Measurements from ENCODE around the gene DCAF17. TPM values are rescaled to one million over a fixed set of nuclear protein-coding genes. Genes with fewer than 3 reads are reported as not detected.

The DCAF17 gene
- total RNA-seq, 4 donors from 2014 or later = 14.6 to 50.8 (median 23.8) TPM

- TF ChIP-seq, protein P1, sequence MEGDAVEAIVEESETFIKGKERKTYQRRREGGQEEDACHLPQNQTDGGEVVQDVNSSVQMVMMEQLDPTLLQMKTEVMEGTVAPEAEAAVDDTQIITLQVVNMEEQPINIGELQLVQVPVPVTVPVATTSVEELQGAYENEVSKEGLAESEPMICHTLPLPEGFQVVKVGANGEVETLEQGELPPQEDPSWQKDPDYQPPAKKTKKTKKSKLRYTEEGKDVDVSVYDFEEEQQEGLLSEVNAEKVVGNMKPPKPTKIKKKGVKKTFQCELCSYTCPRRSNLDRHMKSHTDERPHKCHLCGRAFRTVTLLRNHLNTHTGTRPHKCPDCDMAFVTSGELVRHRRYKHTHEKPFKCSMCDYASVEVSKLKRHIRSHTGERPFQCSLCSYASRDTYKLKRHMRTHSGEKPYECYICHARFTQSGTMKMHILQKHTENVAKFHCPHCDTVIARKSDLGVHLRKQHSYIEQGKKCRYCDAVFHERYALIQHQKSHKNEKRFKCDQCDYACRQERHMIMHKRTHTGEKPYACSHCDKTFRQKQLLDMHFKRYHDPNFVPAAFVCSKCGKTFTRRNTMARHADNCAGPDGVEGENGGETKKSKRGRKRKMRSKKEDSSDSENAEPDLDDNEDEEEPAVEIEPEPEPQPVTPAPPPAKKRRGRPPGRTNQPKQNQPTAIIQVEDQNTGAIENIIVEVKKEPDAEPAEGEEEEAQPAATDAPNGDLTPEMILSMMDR (IDR thresholded peaks at IDR 0.05) = no peak
- TF ChIP-seq POLR2A (IDR thresholded peaks at IDR 0.05) = no peak
- no peaks in the 10 kb centered on the region for H3K9me3 ChIP-seq
Measured at GRCh38 chr2:171512683-171513195, 78.7 kb downstream of the DCAF17 start.

GRCh38 chr2:171513719-171514160, 79.7 kb downstream of the DCAF17 start:
- H3K36me3 ChIP-seq = no peaks in the 10 kb centered on the region

More at GRCh38 chr2:171512683-171513195, 78.7 kb downstream of the DCAF17 start:
- intact Hi-C loops (cut with DNase I; ENCODE audit: low total_unique reads) = no loop called here
- Histone ChIP-seq H3K36me3 (no peaks in the 10 kb centered on the region), H3K27ac (no peak overlapping the region), H3K4me3 (no peak overlapping the region), H3K27me3 (no peaks in the 10 kb centered on the region), H3K4me1 (no peaks in the 10 kb centered on the region)
- DNase-seq = no peak

DNA sequence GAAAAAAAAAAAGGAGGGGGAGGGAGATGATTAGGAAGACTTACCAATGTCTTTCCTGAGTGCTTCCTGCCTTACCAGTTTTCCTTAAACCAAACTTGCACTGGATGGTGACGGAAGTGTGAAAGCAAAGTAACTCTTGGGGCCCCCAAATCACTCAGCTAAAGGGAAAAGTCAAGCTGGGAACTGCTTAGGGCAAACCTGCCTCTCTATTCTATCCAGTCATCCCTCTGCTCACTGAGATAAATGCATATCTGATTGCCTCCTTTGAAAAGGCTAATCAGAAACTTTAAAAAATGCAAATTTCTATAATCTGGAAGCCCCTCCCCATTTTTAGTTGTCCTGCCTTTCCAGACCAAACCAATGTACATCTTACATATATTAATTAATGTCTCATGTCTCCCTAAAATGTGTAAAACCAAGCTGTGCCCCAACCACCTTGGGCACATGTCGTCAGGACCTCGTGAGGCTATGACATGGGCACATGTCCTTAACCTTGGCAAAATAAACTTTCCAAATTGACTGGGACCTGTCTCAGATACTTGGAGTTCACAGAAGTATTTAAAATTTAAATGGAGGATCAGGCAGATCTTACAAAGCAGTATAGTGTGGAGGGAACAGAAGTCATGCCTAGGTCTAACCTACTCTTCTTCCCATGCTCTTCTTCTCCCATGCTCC, 81.0 kb downstream of the DCAF17 start:
- H3K27me3 ChIP-seq = no peaks in the 10 kb centered on the region
- no peaks in the 10 kb centered on the region for H3K4me1 ChIP-seq
- H3K9me3 ChIP-seq = no peaks in the 10 kb centered on the region
- no peak overlapping the region for H3K27ac ChIP-seq
- no peak for TF ChIP-seq POLR2A (IDR thresholded peaks at IDR 0.05)
- TF ChIP-seq, protein P1 (IDR thresholded peaks at IDR 0.05) = no peak
- DNase-seq = no peak
- no peaks in the 10 kb centered on the region for H3K36me3 ChIP-seq
- intact Hi-C loops (cut with DNase I; ENCODE audit: low total_unique reads) = no loop called here
- H3K4me3 ChIP-seq = no peak overlapping the region

More at GRCh38 chr2:171513719-171514160, 79.7 kb downstream of the DCAF17 start:
- no peaks in the 10 kb centered on the region for H3K27me3 ChIP-seq
- intact Hi-C loops (cut with DNase I; ENCODE audit: low total_unique reads) = no loop called here
- TF ChIP-seq, protein P1 (IDR thresholded peaks at IDR 0.05) = no peak
- no peak for TF ChIP-seq POLR2A (IDR thresholded peaks at IDR 0.05)
- H3K4me1 ChIP-seq = no peaks in the 10 kb centered on the region
- H3K9me3 ChIP-seq = no peaks in the 10 kb centered on the region
- no peak overlapping the region for H3K4me3 ChIP-seq
- no peak overlapping the region for H3K27ac ChIP-seq
- DNase-seq = no peak

DNA sequence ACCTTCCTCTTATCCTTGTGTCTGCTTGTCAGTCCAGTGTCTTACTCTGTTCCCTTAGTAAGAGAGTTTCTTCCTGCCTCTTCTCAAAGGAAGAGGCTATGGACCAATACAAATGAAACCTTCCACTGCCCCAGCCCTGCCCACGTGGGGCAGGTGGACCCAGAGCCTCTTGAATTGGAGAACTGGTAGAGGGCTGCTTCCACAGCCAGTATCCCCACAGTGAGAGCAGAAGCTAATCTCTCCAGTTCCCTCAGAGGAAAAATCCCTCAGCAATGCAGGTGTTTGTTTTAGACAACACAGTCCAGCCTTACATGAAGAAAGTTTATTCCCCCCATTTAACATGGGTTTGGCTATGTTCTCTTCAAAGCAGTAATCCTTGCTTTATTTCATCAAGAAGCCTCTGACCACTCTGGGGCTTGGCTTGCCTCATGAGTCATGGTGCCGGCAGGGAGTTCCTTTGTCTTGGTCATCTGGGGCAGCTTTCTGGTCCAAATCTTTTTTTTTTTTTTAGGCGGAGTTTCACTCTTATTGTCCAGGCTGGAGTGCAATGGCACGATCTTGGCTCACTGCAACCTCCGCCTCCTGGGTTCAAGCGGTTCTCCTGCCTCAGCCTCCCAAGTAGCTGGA, 81.8 kb downstream of the DCAF17 start:
- Histone ChIP-seq H3K4me1 (no peaks in the 10 kb centered on the region), H3K27me3 (no peaks in the 10 kb centered on the region), H3K27ac (no peak overlapping the region), H3K36me3 (no peaks in the 10 kb centered on the region), H3K4me3 (no peak overlapping the region), H3K9me3 (no peaks in the 10 kb centered on the region)
- TF ChIP-seq, protein P1 (IDR thresholded peaks at IDR 0.05) = no peak
- no peak for TF ChIP-seq POLR2A (IDR thresholded peaks at IDR 0.05)
- DNase-seq = no peak
- intact Hi-C loops (cut with DNase I; ENCODE audit: low total_unique reads) = no loop called here

DNA sequence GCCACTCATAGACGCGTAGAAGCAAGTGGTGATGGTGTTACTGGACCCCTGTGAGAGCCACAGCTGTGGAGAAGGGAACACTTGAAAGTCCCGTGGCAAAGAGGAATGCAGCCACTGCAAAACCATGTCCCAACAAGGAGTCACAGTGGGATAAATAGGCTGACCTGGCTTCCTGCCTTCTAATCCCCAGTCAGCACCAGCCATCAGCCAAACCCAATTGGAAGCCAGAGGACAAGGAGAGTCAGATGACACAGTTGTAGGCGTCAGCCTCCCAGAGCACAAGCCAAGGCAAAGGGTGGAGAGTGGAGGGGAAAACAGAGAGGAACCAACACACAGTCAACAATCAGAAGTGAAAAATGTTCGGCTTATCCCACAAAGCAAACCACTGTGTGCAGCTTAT, 82.8 kb downstream of the DCAF17 start:
- DNase-seq = no peak
- intact Hi-C loops (cut with DNase I; ENCODE audit: low total_unique reads) = no loop called here
- Histone ChIP-seq H3K4me1 (no peaks in the 10 kb centered on the region), H3K4me3 (no peak overlapping the region), H3K27me3 (no peaks in the 10 kb centered on the region), H3K36me3 (no peaks in the 10 kb centered on the region), H3K27ac (no peak overlapping the region), H3K9me3 (no peaks in the 10 kb centered on the region)
- TF ChIP-seq, protein P1 (IDR thresholded peaks at IDR 0.05) = no peak
- no peak for TF ChIP-seq POLR2A (IDR thresholded peaks at IDR 0.05)

Measured in uterus (tissue), 4 donors.